ENCODE results near the gene CTDSPL2. TPM values are rescaled to one million over a fixed set of nuclear protein-coding genes. Genes with fewer than 3 reads are reported as not detected.

The CTDSPL2 gene
- total and polyA plus RNA-seq, 2 donors (not counting 3 experiments of a cell fraction or from before 2014, with no cell fraction given), result 12.2 to 55.1 TPM

GRCh38 chr15:44492040-44492439 lies 64.6 kb downstream of the CTDSPL2 start:
- intact Hi-C loops (cut with micrococcal nuclease), result no loop called here
- POLR2A ChIA-PET, result no interaction called here

More at GRCh38 chr15:44492040-44492439, 64.6 kb downstream of the CTDSPL2 start:
- H3K9ac ChIP-seq (replicated peaks; ENCODE audit: extremely low read depth, insufficient read depth, low read length), result no peak overlapping the region
- no peak for FAIRE-seq
- DNase-seq (ENCODE audit: low read depth, low spot score), result no peak
- CTCF ChIA-PET, result interaction anchor here (1.1 kb wide), 1 partner anchor 9 kb away, joined by 7 read pairs; no protein-coding TSS in a partner anchor
- peaks cover 12% of the 10 kb centered on the region for H3K4me1 ChIP-seq (ENCODE audit: control insufficient read depth, extremely low read depth, insufficient read depth, low read length)
- no peak overlapping the region for H2AFZ ChIP-seq (ENCODE audit: low read depth, low read length)
- no peaks in the 10 kb centered on the region for H3K27me3 ChIP-seq (ENCODE audit: control insufficient read depth in 2 of 2, insufficient read depth in 2 of 2, low read length in 2 of 2)
- H3K4me2 ChIP-seq (ENCODE audit: insufficient read depth, low read length), result no peak overlapping the region
- no peaks in the 10 kb centered on the region for H4K20me1 ChIP-seq (replicated peaks; ENCODE audit: control insufficient read depth, extremely low read depth, insufficient read depth, low read length)
- TF ChIP-seq POLR2A (IDR thresholded peaks at IDR 0.05; ENCODE audit: low read depth, low read length) (no peak), MYC (IDR thresholded peaks at IDR 0.05; ENCODE audit: low read depth, low read length) (no peak), FOS (IDR thresholded peaks at IDR 0.05; ENCODE audit: borderline replicate concordance, insufficient read depth, low read length) (no peak), GATA2 (IDR thresholded peaks at IDR 0.05; ENCODE audit: insufficient read depth, insufficient read length, low read depth, low read length) (no peak), EZH2 (IDR thresholded peaks at IDR 0.05; ENCODE audit: borderline replicate concordance, low read depth, low read length, severe bottlenecking) (no peak), CTCF (IDR thresholded peaks at IDR 0.05; ENCODE audit: extremely low read depth in 1 of 2, insufficient read depth in 1 of 2, low read depth in 1 of 2, low read length in 2 of 2) (no peak), JUN (IDR thresholded peaks at IDR 0.05; ENCODE audit: borderline replicate concordance, insufficient read depth, insufficient read length, low read depth) (no peak), MAX (IDR thresholded peaks at IDR 0.05; ENCODE audit: insufficient read depth, insufficient read length) (no peak), POLR2AphosphoS5 (IDR thresholded peaks at IDR 0.05; ENCODE audit: insufficient read depth, low read depth, low read length) (no peak)
- H3K4me3 ChIP-seq (replicated peaks in 1 of 3; ENCODE audit: insufficient read depth in 1 of 3, low read depth in 1 of 3, low read length in 3 of 3), result no peak overlapping the region
- H3K79me2 ChIP-seq (ENCODE audit: control insufficient read depth, insufficient read depth, low read length), result peaks cover 9% of the 10 kb centered on the region
- H3K9me1 ChIP-seq (replicated peaks; ENCODE audit: control insufficient read depth, extremely low read depth, insufficient read depth, low read length), result no peaks in the 10 kb centered on the region
- H3K27ac ChIP-seq (ENCODE audit: insufficient read depth, low read depth, low read length), result no peak overlapping the region
- dilution Hi-C loops (cut with MboI; ENCODE audit: extremely low pct_ligation_motif_present, low sequenced_read_pairs), result no loop called here
- peaks cover 0 to 3% of the 10 kb centered on the region in 2 experiments for H3K36me3 ChIP-seq (ENCODE audit: control insufficient read depth in 2 of 2, extremely low read depth in 1 of 2, insufficient read depth in 2 of 2, low read length in 2 of 2)
- BruUV-seq (replicated peaks), result no TSS peak
- no peaks in the 10 kb centered on the region for H3K9me3 ChIP-seq (replicated peaks; ENCODE audit: control insufficient read depth, insufficient read depth, low read length)
